Coronary artery (tissue), 2 donors: Measurements from ENCODE around the gene FASN.

Source experiments
- DNase-seq: peaks from one replicate; pipeline ENCODE4 v3.0.0-alpha.2; 2017; ENCODE audit warnings: low spot score
- H3K27ac ChIP-seq, 2 donors: fragments of 200-600 bp; sonication (generic); one replicate each; pipeline ENCODE4 v1.5.1; 2016 to 2019
- H3K4me3 ChIP-seq: fragments of 200-600 bp; sonication (generic); 2 replicates; pipeline ENCODE4 v1.5.1; 2016; ENCODE audit warnings: mild to moderate bottlenecking, moderate library complexity
- TF ChIP-seq, protein P1 (sequence below): fragments of 200-600 bp; sonication (generic); IDR thresholded peaks from one replicate; pipeline ENCODE4 v1.5.1; 2019; ENCODE audit warnings: antibody characterized with exemption

The FASN gene

DNA sequence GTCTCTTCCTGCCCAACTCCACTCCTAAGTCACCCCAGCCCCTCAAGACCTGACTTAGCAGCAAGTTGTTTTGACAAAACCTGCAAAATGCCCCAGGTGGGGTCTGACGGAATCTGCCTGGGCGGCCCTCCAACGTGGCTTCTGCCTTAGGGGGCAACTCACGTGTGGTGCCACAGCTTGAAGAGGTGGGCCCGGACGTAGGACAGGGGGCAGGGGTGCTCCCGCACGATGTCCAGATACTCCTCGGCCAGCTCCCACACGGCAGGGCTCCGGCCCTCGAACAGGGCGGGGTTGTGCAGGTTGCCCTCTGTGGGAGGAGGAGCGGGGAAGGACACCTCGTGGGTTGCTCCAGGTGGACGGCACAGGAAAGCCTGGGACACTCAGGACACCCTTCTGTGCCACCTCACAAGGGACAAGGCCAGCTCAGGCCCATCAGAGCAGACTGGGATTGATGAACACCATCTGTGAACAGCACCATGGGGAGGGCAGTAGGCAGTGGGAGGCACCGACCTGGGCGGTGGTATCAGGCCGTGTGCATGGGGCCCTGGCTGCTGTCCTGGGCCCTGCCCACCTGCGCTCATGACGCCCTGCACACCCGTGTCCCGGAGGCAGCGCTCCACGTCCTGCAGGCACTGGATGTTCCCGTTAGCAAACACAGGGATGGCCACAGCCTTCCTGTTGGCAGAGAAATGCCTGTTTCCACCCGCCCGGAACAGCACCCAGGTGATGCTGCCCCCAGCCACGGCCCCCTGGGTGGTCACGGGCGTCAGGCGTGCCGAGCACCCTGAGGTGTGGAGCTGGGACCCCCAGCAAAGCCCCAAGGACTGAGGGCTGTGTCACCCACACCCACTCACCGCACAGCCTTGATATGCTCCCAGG lies 36.8 kb downstream of the FASN start:
- TF ChIP-seq, protein P1, sequence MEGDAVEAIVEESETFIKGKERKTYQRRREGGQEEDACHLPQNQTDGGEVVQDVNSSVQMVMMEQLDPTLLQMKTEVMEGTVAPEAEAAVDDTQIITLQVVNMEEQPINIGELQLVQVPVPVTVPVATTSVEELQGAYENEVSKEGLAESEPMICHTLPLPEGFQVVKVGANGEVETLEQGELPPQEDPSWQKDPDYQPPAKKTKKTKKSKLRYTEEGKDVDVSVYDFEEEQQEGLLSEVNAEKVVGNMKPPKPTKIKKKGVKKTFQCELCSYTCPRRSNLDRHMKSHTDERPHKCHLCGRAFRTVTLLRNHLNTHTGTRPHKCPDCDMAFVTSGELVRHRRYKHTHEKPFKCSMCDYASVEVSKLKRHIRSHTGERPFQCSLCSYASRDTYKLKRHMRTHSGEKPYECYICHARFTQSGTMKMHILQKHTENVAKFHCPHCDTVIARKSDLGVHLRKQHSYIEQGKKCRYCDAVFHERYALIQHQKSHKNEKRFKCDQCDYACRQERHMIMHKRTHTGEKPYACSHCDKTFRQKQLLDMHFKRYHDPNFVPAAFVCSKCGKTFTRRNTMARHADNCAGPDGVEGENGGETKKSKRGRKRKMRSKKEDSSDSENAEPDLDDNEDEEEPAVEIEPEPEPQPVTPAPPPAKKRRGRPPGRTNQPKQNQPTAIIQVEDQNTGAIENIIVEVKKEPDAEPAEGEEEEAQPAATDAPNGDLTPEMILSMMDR, result no peak
- Histone ChIP-seq H3K27ac (no peak overlapping the region), H3K4me3 (no peak overlapping the region)
- DNase-seq, result no peak

GRCh38 chr17:82060614-82061013 lies 37.4 kb downstream of the FASN start:
- H3K4me3 ChIP-seq, result no peak overlapping the region
- DNase-seq, result no peak
- H3K27ac ChIP-seq, result no peak overlapping the region
- TF ChIP-seq, protein P1, result no peak

- no peak overlapping the region for H3K27ac ChIP-seq
- no peak overlapping the region for H3K4me3 ChIP-seq
- TF ChIP-seq, protein P1, result no peak
- no peak for DNase-seq
Observed at GRCh38 chr17:82060001-82060380, 38.0 kb downstream of the FASN start.

GRCh38 chr17:82059272-82060000 lies 38.6 kb downstream of the FASN start:
- DNase-seq, result no peak
- Histone ChIP-seq H3K27ac (no peak overlapping the region), H3K4me3 (no peak overlapping the region)
- TF ChIP-seq, protein P1, result no peak

DNA sequence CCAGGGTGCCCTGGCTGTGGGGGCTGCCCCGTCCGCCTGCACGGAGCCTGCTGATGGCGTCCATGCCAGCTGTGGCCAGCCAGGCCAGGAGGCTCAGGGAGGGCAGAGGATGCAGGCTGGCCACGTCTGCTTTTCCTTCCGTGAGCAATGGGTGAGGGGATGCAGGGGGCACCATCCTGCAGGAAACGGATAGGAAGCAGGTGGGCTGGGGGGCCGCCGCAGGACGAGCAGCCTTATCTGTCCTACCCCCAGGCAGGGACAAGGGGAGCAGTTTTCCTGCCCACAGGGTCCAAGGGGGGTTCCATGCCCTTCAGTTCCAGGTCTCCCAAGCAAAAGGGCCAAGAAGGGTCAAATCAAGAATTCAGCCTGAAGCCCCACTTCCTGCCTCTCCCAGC lies 39.2 kb downstream of the FASN start:
- no peak overlapping the region for H3K27ac ChIP-seq
- H3K4me3 ChIP-seq, result no peak overlapping the region
- TF ChIP-seq, protein P1, result no peak
- DNase-seq, result no peak

DNA sequence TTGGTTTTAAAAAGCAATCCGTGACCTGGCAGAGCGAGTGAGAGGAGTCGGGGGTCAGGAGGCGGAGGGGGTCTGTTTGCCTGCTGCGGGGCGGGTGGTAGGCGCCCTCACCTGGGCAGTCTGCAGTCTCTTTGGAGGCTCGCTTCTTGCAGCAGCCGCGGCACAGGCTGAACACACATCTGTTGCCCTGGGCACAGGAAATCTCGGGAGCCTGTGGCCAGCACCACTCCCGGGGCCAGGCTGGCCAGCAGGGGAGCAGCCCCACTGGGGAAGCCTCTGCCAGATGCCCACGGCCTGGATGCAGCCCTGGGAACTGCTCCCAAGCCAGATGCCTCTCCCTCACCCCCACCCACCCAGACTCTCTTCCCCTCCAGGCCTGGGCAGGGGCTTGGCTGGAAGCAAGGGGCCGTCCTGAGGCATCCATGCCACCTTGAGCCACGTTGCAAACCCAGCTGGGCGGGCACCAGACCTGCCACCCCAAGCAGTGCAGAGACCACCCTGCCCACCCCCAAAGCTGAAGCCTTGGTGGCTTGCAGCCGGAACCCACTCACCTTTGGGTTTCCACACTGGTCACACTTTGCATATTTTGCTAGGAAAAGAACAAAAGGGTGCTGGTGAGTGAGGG lies 39.7 kb downstream of the FASN start:
- TF ChIP-seq, protein P1, result no peak
- no peak overlapping the region for H3K27ac ChIP-seq
- no peak overlapping the region for H3K4me3 ChIP-seq
- DNase-seq, result no peak
